GM18873 (cell line): ENCODE results near the gene BAD.

Source experiments
- ATAC-seq: cut with Tn5 transposase; IDR thresholded peaks from one replicate; pipeline ENCODE4 v1.9.1; 2021; ENCODE audit warnings: mild to moderate bottlenecking, moderate library complexity, moderate number of reproducible peaks; ENCODE audit not compliant: unreplicated experiment, low FRiP score

Gene BAD

GRCh38 chr11:64233913-64234586, 50.4 kb downstream of the BAD start, which contains the start of gene VEGFB:
Gene VEGFB, plus strand, starts transcription at chr11:64234584. Its CDS starts 250 bp downstream, at chr11:64234834.
- no peak for ATAC-seq

GRCh38 chr11:64232967-64233315, 51.5 kb downstream of the BAD start:
- no peak for ATAC-seq

DNA sequence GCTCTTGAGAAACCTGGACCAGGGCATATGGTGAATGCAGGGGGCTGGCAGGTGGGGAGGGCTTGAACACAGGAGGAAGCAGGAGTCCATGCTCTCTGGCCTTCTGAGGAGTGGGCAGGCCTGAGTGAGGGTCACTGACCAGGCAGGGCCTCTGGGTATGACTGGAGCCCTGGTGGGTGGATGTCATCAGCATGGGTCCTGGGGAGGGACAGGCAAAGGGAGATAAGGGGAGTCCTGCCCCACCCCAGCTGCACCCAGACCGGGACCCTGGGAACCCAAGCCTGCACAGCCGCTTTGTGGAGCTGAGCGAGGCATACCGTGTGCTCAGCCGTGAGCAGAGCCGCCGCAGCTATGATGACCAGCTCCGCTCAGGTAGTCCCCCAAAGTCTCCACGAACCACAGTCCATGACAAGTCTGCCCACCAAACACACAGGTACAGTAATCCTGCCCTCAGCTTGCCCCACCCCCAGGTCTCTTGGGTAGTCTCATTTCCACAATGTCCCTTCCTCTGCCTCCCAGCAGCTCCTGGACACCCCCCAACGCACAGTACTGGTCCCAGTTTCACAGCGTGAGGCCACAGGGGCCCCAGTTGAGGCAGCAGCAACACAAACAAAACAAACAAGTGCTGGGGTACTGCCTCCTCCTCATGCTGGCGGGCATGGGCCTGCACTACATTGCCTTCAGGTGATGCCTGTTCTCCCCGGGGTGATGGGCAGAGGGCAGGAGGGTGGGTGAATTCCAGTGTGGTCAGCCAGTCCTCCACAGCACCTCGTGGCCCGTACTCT, 52.1 kb downstream of the BAD start:
- no peak for ATAC-seq

DNA sequence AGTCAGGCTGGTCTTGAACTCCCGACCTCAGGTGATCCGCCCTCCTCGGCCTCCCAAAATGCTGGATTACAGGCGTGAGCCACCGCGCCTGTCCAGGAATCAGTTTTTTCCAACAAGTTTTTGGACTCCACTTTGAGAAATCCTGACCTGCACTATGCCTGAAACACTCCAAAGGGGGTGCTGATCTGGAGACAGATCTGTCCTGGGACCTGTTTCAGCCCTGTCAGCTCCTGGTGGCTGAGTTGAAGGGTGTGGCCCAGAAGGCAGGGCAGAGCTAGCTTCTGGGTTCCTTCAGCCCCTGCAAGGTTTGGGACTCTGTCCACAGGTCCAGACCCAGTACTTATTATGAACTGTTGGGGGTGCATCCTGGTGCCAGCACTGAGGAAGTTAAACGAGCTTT, 52.9 kb downstream of the BAD start:
- ATAC-seq, result no peak

- ATAC-seq, result no peak
These were observed 53.5 kb downstream of the BAD start for GRCh38 chr11:64230985-64231365.

- peak; percentile 39 for ATAC-seq
These were observed 54.1 kb downstream of the BAD start, which contains the start of gene DNAJC4 for GRCh38 chr11:64230171-64230984. Gene DNAJC4, plus strand, starts transcription at chr11:64230548. Its CDS starts 307 bp downstream, at chr11:64230855.

DNA sequence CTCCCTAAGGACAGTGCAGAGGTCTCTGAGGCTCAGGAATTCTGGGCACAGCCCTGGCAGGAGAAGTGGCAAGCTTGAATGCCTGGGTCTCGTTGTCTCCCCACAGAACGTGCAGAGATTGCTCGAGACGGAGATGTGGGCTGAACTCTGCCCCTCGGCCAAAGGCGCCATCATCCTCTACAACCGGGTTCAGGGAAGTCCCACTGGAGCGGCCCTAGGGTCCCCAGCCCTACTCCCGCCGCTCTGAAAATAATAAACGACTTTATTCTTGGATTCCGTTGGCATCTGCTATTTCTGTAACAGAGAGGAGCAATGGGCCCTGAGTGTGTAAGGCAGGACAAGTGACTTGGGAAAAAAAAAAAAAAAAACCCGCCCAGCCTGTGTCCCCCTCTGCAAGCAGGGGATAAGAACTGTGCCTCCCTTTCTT, 54.7 kb downstream of the BAD start:
- no peak for ATAC-seq

- no peak for ATAC-seq
These were observed 55.2 kb downstream of the BAD start for GRCh38 chr11:64229090-64229743.

GRCh38 chr11:64227405-64227956, 57.0 kb downstream of the BAD start:
- no peak for ATAC-seq

- ATAC-seq, result no peak
These were observed 57.9 kb downstream of the BAD start for GRCh38 chr11:64226507-64227051.

DNA sequence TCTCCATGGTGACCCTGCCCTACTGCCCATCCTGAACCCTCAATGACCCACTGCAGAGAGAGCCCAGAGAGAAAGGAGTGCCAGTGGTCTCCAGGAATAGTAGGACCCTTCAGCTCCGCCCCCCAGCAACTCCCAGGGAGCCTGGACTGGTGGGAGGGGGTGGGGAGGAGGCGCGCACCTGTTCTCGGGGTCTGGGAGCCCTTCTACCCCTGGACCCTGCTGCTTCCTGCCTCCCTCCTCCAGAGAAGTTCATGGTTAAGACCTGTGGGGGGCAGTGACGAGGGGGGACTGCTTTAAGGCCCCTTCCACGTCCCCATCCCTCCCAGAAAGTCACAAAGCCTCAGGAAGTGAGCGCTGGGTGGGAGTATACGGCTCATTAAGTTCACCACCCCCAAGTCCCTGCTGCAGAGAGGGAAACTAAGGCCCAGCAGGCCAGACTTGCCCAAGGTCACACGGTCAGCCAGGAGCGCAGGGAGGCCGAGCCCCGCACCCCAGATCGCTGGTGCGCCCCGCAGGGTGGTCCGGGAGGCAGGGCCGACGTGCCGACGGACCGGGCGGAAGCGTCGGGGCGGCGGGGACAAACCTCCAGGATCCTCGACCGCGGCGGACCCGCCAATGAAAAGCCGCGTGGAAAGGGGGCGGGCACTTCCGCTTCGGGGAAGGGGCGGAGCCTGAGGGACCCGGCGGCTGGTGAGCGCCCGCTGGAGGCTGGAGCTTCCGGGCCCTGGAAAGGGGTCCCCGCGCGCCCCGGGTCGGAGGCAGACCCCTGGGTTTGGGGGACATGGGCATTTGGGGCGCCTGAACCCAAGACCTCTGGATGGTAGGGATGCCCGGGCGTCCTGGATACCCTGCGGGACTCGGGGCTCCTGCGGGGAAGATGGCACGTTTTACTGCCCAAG, 58.6 kb downstream of the BAD start, which contains the start of the genes NUDT22 and TRPT1:
Gene NUDT22 (plus strand): TSS at position 667 of the 899 bp plus-strand sequence. CDS start 379 bp downstream, outside the sequence.
Gene TRPT1 (minus strand): TSS at position 579 of the 899 bp plus-strand sequence. CDS start 326 bp downstream, at position 253.
- no peak for ATAC-seq

GRCh38 chr11:64224891-64225607, 59.4 kb downstream of the BAD start:
- no peak for ATAC-seq

DNA sequence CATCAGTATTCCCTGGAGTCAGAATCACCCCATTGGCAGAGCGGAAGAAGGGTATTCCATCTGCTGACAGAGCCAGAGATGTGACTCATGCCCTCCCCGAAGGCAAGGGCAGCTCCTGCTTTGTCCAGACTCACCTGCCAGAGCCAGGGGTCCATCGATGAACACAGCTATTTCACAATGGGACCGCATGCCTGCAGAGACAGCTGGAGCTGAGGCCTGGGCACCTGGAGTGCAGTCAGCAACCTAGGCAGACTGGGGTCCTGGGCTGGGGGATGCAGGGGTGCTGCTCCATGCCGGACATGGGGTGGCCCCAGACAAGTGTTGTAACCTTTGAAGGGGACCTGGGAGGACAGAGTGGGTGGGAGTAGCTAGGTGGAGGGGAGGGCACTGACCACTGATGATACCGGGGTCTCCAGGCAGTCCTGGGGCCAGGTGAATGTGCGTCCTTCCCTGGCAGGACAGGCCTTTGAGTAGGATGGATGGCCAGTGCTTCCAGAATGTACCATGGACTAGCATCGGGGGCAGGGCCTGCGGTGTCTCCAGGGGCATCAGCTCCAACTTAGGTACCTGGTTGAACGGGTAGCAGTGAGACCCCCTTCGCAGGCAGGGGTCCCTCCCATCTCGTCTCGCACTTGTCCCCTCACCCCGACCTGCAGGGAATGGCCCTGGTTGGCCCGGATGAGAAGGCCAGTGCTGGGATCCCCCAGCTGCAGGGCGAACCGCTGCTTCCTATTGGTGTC, 60.1 kb downstream of the BAD start:
- no peak for ATAC-seq

GRCh38 chr11:64223001-64223651, 61.3 kb downstream of the BAD start:
- ATAC-seq, result no peak

GRCh38 chr11:64222651-64223000, 61.8 kb downstream of the BAD start:
- ATAC-seq, result no peak

GRCh38 chr11:64220798-64221197, 63.7 kb downstream of the BAD start:
- ATAC-seq, result no peak

DNA sequence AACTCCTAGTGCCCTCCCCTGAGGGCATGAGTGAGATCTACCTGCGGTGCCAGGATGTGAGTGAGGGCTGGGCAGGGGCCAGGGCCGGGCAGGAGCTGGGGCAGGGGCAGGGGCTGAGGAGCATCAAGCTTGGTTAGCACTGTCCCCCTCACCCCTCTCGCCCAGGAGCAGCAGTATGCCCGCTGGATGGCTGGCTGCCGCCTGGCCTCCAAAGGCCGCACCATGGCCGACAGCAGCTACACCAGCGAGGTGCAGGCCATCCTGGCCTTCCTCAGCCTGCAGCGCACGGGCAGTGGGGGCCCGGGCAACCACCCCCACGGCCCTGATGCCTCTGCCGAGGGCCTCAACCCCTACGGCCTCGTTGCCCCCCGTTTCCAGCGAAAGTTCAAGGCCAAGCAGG, 64.2 kb downstream of the BAD start:
- no peak for ATAC-seq
